GM23338 (cell line): ENCODE data around the gene APCS. TPM values are rescaled to one million over a fixed set of nuclear protein-coding genes. Genes with fewer than 3 reads are reported as not detected.
A peak's percentile ranks its signal among the peaks of the same experiment; 100 is the strongest.

ENCODE experiments used
- ATAC-seq: fragments of 200-7000 bp; cut with Tn5 transposase; 3 replicates; pipeline ENCODE4 v1.9.1; 2020
- DNase-seq: peaks from one replicate; pipeline ENCODE4 v3.0.0-alpha.2; 2015; ENCODE audit warnings: low spot score
- H2AFZ ChIP-seq: fragments of 200-600 bp; sonication (generic); 2 replicates; pipeline ENCODE4 v1.8.0; 2016; ENCODE audit warnings: antibody characterized with exemption, mild to moderate bottlenecking, moderate library complexity
- H3F3A ChIP-seq: fragments of 200-600 bp; sonication (generic); replicated peaks from 2 replicates; pipeline ENCODE4 v1.8.0; 2017; ENCODE audit warnings: antibody characterized with exemption, mixed run types, low read depth
- H3K27ac ChIP-seq: fragments of 200-600 bp; sonication (generic); 2 replicates; pipeline ENCODE4 v1.6.1; 2016; ENCODE audit warnings: low read depth
- H3K27me3 ChIP-seq: fragments of 200-600 bp; sonication (generic); 2 replicates; pipeline ENCODE4 v1.8.0; 2016; ENCODE audit warnings: mild to moderate bottlenecking, mixed run types, moderate library complexity; ENCODE audit not compliant: insufficient read depth
- H3K36me3 ChIP-seq: fragments of 200-600 bp; sonication (generic); 2 replicates; pipeline ENCODE4 v1.8.0; 2016; ENCODE audit warnings: mild to moderate bottlenecking; ENCODE audit not compliant: insufficient read depth
- H3K4me1 ChIP-seq: fragments of 200-600 bp; sonication (generic); 2 replicates; pipeline ENCODE4 v1.8.0; 2016; ENCODE audit warnings: mild to moderate bottlenecking, moderate library complexity; ENCODE audit not compliant: insufficient read depth
- H3K4me2 ChIP-seq: fragments of 200-600 bp; sonication (generic); 2 replicates; pipeline ENCODE4 v1.7.1; 2017; ENCODE audit warnings: mixed run types
- H3K4me3 ChIP-seq: fragments of 200-600 bp; sonication (generic); 2 replicates; pipeline ENCODE4 v1.6.1; 2016; ENCODE audit warnings: mixed run types
- H3K79me2 ChIP-seq: fragments of 200-600 bp; sonication (generic); replicated peaks from 2 replicates; pipeline ENCODE4 v1.8.0; 2017; ENCODE audit warnings: mild to moderate bottlenecking; ENCODE audit not compliant: insufficient read depth
- H3K9me2 ChIP-seq: fragments of 200-600 bp; sonication (generic); 2 replicates; pipeline ENCODE4 v1.8.0; 2017; ENCODE audit not compliant: insufficient read depth
- H4K20me1 ChIP-seq: fragments of 200-600 bp; sonication (generic); replicated peaks from 2 replicates; pipeline ENCODE4 v1.8.0; 2017; ENCODE audit warnings: mild to moderate bottlenecking; ENCODE audit not compliant: insufficient read depth
- H3K27ac Mint-ChIP-seq: 2 replicates; pipeline ENCODE4 v1.8.0; 2020; ENCODE audit warnings: inconsistent platforms, mild to moderate bottlenecking, moderate library complexity, mixed read lengths
- H3K27me3 Mint-ChIP-seq: 3 replicates; pipeline ENCODE4 v1.8.0; 2022; ENCODE audit warnings: low read depth, mild to moderate bottlenecking, moderate library complexity, mixed read lengths, inconsistent platforms; ENCODE audit not compliant: insufficient read depth, poor library complexity
- H3K36me3 Mint-ChIP-seq: 3 replicates; pipeline ENCODE4 v1.8.0; 2021; ENCODE audit warnings: low read depth, mild to moderate bottlenecking, inconsistent platforms, moderate library complexity, mixed read lengths
- H3K4me1 Mint-ChIP-seq: 3 replicates; pipeline ENCODE4 v1.8.0; 2020; ENCODE audit warnings: mild to moderate bottlenecking, inconsistent platforms, mixed read lengths
- H3K4me3 Mint-ChIP-seq: 3 replicates; pipeline ENCODE4 v1.8.0; 2021; ENCODE audit warnings: moderate library complexity, mild to moderate bottlenecking, inconsistent platforms, mixed read lengths
- H3K9me3 Mint-ChIP-seq: 3 replicates; pipeline ENCODE4 v1.8.0; 2020; ENCODE audit warnings: moderate library complexity, mild to moderate bottlenecking, inconsistent platforms, mixed read lengths
- CREB1 ChIP-seq: fragments of 250-450 bp; sonication (Bioruptor Pico); IDR thresholded peaks from 2 replicates; pipeline ENCODE4 v1.5.0; 2020; ENCODE audit warnings: low read depth, mild to moderate bottlenecking, moderate library complexity
- EZH2 ChIP-seq: fragments of 200-600 bp; sonication (generic); IDR thresholded peaks from one replicate; pipeline ENCODE4 v1.8.0; 2017; ENCODE audit warnings: antibody characterized with exemption, mild to moderate bottlenecking, low read depth; ENCODE audit not compliant: unreplicated experiment
- EZH2phosphoT487 ChIP-seq: fragments of 200-600 bp; sonication (generic); IDR thresholded peaks from one replicate; pipeline ENCODE4 v1.8.1; 2018; ENCODE audit warnings: antibody characterized with exemption; ENCODE audit not compliant: unreplicated experiment
- JUNB ChIP-seq: IDR thresholded peaks from one replicate; pipeline ENCODE4 v1.6.1; 2016; ENCODE audit warnings: antibody characterized with exemption; ENCODE audit not compliant: unreplicated experiment
- NANOG ChIP-seq: IDR thresholded peaks from 2 replicates; pipeline ENCODE4 v1.6.1; 2016; ENCODE audit warnings: antibody characterized with exemption, borderline replicate concordance
- REST ChIP-seq: IDR thresholded peaks from one replicate; pipeline ENCODE4 v1.6.1; 2018; ENCODE audit warnings: antibody characterized with exemption; ENCODE audit not compliant: unreplicated experiment
- ZNF114 ChIP-seq: fragments of 250-450 bp; sonication (Bioruptor Pico); IDR thresholded peaks from 2 replicates; pipeline ENCODE4 v1.5.0; 2020; ENCODE audit warnings: mild to moderate bottlenecking, moderate library complexity
- ZNF331 ChIP-seq: fragments of 250-450 bp; sonication (Bioruptor Pico); IDR thresholded peaks from 2 replicates; pipeline ENCODE4 v1.5.0; 2020; ENCODE audit warnings: low read depth, mild to moderate bottlenecking, moderate library complexity
- polyA plus RNA-seq: library from polyadenylated mRNA; unstranded; fragments of >200 nt; fragmentation: Nextera tagmentation; extraction: Ambion mirVana; gene quantifications from 2 replicates; pipeline ENCODE4 v1.2.1, GENCODE V29; 2016
- total RNA-seq: library from RNA; depleted of rRNA; stranded (reverse); fragments of >200 nt; shearing (Covaris generic); gene quantifications from 2 replicates; pipeline ENCODE4 v1.2.3, GENCODE V29; 2014
- TF ChIP-seq, protein P1 (sequence below): IDR thresholded peaks from 2 replicates; pipeline ENCODE4 v1.6.1; 2016; ENCODE audit warnings: antibody characterized with exemption
- TF ChIP-seq, protein P2 (sequence below): fragments of 250-450 bp; sonication (Bioruptor Pico); IDR thresholded peaks from 2 replicates; pipeline ENCODE4 v1.5.0; 2020; ENCODE audit warnings: mild to moderate bottlenecking, moderate library complexity
- TF ChIP-seq, protein P3 (sequence below), 2 experiments: fragments of 200-600 bp in 1 of 2; sonication (generic) in 1 of 2; conservative IDR thresholded peaks; 2 replicates each; pipeline versions ENCODE4 v1.5.1 to v1.6.1; 2016 to 2017; ENCODE audit warnings: antibody characterized with exemption in 2 of 2, low read depth in 2 of 2, mild to moderate bottlenecking in 2 of 2, moderate library complexity in 1 of 2

Gene APCS
- total and polyA plus RNA-seq, 2 experiments from 2014 or later = not detected

- TF ChIP-seq ZNF331 (no peak), ZNF114 (no peak), REST (no peak)
These were observed 6.2 kb upstream of the APCS start (continued) for GRCh38 chr1:159581422-159581821.

DNA sequence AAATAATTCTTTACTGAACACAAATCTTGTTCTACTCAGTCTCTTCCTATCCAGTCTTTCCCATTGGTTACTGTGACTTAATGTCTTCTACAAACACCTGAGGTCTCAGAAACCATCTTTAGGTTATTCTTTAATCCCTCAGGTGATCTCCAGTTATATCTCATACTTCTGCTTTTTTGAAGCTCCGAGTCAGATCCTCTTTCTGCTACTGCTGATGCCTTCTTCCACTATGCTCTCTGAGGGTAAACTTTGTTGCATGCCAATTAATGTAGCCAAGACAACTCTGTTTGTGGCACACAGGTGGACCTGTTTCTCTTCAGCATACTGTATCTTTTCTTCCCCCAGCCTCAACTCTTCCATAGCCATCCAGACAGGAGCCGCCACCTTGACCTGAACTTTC, 3.1 kb upstream of the APCS start:
- no peaks in the 10 kb centered on the region for H3K9me2 ChIP-seq
- no peaks in the 10 kb centered on the region for H3F3A ChIP-seq
- no peaks in the 10 kb centered on the region for H3K4me1 ChIP-seq
- DNase-seq (no peak), ATAC-seq (no peak)
- Mint-ChIP-seq H3K27ac (no peak overlapping the region), H3K27me3 (no peaks in the 10 kb centered on the region), H3K9me3 (no peaks in the 10 kb centered on the region), H3K36me3 (no peaks in the 10 kb centered on the region), H3K4me3 (no peak overlapping the region), H3K4me1 (no peaks in the 10 kb centered on the region)
- no peaks in the 10 kb centered on the region for H3K27me3 ChIP-seq
- TF ChIP-seq, protein P1, sequence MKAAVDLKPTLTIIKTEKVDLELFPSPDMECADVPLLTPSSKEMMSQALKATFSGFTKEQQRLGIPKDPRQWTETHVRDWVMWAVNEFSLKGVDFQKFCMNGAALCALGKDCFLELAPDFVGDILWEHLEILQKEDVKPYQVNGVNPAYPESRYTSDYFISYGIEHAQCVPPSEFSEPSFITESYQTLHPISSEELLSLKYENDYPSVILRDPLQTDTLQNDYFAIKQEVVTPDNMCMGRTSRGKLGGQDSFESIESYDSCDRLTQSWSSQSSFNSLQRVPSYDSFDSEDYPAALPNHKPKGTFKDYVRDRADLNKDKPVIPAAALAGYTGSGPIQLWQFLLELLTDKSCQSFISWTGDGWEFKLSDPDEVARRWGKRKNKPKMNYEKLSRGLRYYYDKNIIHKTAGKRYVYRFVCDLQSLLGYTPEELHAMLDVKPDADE = no peak
- TF ChIP-seq CREB1 (CRISPR knock-in tag) = no peak
- TF ChIP-seq ZNF114 = no peak
- no peak for TF ChIP-seq JUNB
- no peak for TF ChIP-seq EZH2
- no peak for TF ChIP-seq ZNF331
- no peak for TF ChIP-seq EZH2phosphoT487
- TF ChIP-seq, protein P2, sequence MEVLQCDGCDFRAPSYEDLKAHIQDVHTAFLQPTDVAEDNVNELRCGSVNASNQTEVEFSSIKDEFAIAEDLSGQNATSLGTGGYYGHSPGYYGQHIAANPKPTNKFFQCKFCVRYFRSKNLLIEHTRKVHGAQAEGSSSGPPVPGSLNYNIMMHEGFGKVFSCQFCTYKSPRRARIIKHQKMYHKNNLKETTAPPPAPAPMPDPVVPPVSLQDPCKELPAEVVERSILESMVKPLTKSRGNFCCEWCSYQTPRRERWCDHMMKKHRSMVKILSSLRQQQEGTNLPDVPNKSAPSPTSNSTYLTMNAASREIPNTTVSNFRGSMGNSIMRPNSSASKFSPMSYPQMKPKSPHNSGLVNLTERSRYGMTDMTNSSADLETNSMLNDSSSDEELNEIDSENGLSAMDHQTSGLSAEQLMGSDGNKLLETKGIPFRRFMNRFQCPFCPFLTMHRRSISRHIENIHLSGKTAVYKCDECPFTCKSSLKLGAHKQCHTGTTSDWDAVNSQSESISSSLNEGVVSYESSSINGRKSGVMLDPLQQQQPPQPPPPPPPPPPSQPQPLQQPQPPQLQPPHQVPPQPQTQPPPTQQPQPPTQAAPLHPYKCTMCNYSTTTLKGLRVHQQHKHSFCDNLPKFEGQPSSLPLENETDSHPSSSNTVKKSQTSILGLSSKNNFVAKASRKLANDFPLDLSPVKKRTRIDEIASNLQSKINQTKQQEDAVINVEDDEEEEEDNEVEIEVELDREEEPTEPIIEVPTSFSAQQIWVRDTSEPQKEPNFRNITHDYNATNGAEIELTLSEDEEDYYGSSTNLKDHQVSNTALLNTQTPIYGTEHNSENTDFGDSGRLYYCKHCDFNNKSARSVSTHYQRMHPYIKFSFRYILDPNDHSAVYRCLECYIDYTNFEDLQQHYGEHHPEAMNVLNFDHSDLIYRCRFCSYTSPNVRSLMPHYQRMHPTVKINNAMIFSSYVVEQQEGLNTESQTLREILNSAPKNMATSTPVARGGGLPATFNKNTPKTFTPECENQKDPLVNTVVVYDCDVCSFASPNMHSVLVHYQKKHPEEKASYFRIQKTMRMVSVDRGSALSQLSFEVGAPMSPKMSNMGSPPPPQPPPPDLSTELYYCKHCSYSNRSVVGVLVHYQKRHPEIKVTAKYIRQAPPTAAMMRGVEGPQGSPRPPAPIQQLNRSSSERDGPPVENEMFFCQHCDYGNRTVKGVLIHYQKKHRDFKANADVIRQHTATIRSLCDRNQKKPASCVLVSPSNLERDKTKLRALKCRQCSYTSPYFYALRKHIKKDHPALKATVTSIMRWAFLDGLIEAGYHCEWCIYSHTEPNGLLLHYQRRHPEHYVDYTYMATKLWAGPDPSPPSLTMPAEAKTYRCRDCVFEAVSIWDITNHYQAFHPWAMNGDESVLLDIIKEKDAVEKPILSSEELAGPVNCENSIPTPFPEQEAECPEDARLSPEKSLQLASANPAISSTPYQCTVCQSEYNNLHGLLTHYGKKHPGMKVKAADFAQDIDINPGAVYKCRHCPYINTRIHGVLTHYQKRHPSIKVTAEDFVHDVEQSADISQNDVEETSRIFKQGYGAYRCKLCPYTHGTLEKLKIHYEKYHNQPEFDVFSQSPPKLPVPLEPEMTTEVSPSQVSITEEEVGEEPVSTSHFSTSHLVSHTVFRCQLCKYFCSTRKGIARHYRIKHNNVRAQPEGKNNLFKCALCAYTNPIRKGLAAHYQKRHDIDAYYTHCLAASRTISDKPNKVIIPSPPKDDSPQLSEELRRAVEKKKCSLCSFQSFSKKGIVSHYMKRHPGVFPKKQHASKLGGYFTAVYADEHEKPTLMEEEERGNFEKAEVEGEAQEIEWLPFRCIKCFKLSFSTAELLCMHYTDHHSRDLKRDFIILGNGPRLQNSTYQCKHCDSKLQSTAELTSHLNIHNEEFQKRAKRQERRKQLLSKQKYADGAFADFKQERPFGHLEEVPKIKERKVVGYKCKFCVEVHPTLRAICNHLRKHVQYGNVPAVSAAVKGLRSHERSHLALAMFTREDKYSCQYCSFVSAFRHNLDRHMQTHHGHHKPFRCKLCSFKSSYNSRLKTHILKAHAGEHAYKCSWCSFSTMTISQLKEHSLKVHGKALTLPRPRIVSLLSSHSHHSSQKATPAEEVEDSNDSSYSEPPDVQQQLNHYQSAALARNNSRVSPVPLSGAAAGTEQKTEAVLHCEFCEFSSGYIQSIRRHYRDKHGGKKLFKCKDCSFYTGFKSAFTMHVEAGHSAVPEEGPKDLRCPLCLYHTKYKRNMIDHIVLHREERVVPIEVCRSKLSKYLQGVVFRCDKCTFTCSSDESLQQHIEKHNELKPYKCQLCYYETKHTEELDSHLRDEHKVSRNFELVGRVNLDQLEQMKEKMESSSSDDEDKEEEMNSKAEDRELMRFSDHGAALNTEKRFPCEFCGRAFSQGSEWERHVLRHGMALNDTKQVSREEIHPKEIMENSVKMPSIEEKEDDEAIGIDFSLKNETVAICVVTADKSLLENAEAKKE = no peak
- no peak for TF ChIP-seq NANOG
- TF ChIP-seq, protein P3, sequence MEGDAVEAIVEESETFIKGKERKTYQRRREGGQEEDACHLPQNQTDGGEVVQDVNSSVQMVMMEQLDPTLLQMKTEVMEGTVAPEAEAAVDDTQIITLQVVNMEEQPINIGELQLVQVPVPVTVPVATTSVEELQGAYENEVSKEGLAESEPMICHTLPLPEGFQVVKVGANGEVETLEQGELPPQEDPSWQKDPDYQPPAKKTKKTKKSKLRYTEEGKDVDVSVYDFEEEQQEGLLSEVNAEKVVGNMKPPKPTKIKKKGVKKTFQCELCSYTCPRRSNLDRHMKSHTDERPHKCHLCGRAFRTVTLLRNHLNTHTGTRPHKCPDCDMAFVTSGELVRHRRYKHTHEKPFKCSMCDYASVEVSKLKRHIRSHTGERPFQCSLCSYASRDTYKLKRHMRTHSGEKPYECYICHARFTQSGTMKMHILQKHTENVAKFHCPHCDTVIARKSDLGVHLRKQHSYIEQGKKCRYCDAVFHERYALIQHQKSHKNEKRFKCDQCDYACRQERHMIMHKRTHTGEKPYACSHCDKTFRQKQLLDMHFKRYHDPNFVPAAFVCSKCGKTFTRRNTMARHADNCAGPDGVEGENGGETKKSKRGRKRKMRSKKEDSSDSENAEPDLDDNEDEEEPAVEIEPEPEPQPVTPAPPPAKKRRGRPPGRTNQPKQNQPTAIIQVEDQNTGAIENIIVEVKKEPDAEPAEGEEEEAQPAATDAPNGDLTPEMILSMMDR (conservative IDR thresholded peaks at IDR 0.05; ENCODE audit: low read depth in 2 of 2) = no peak
- no peaks in the 10 kb centered on the region for H3K36me3 ChIP-seq
- no peak overlapping the region for H3K4me2 ChIP-seq
- H2AFZ ChIP-seq = peak overlapping the region; percentile 23; the same call in 1 of the 2 replicates
- H4K20me1 ChIP-seq = no peaks in the 10 kb centered on the region
- no peak overlapping the region for H3K27ac ChIP-seq
- no peak overlapping the region for H3K4me3 ChIP-seq
- no peaks in the 10 kb centered on the region for H3K79me2 ChIP-seq
